ENCODE results near the gene KMT2D.

GRCh38 chr12:49108958-49109404, 48.4 kb upstream of the KMT2D start:
- TF ChIP-seq CTCF (conservative IDR thresholded peaks at IDR 0.05; ENCODE audit: low read length) (no peak), EZH2phosphoT487 (IDR thresholded peaks at IDR 0.05; ENCODE audit: borderline replicate concordance, low read depth, low read length) (no peak)
